Transverse colon (tissue), 4 donors: ENCODE measurements around the gene PCBD1. TPM values are rescaled to one million over a fixed set of nuclear protein-coding genes. Genes with fewer than 3 reads are reported as not detected.

Experiments used
- DNase-seq: peaks from one replicate; pipeline ENCODE4 v3.0.0-alpha.2; 2019
- H3K27ac ChIP-seq, 4 donors: fragments of 200-600 bp; sonication (generic); 2 replicates each; pipeline ENCODE4 v1.5.1; 2016 to 2018; ENCODE audit warnings: inconsistent platforms in 4 of 4
- H3K27me3 ChIP-seq: fragments of 200-600 bp; sonication (generic); 2 replicates; pipeline ENCODE4 v1.5.1; 2017; ENCODE audit warnings: inconsistent platforms
- H3K36me3 ChIP-seq, 4 donors: fragments of 200-600 bp; sonication (generic); 2 replicates each; pipeline ENCODE4 v1.5.1; 2017 to 2019; ENCODE audit warnings: inconsistent platforms in 4 of 4
- H3K4me1 ChIP-seq, 4 donors: fragments of 200-600 bp; sonication (generic); 2 replicates each; pipeline ENCODE4 v1.5.1; 2017 to 2020; ENCODE audit warnings: inconsistent platforms in 4 of 4
- H3K4me3 ChIP-seq, 4 donors: fragments of 200-600 bp; sonication (generic); 1 replicate in 1 of 4; 2 replicates in 3 of 4; pipeline versions ENCODE4 v1.5.1 to v1.6.1; 2017 to 2019; ENCODE audit warnings: inconsistent platforms in 4 of 4
- H3K9me3 ChIP-seq, 2 donors: fragments of 200-600 bp; sonication (generic); 2 replicates each; pipeline ENCODE4 v1.5.1; 2017 to 2019; ENCODE audit warnings: inconsistent platforms in 2 of 2
- CTCF ChIP-seq, 5 experiments: fragments of 200-600 bp in 3 of 5; fragments of 450-650 bp in 2 of 5; sonication (generic) in 3 of 5; IDR thresholded peaks; 1 replicate in 2 of 5; 2 replicates in 3 of 5; pipeline ENCODE4 v1.5.1; 2016 to 2017; ENCODE audit warnings: antibody characterized with exemption in 5 of 5, inconsistent platforms in 3 of 5, mild to moderate bottlenecking in 2 of 5, moderate library complexity in 1 of 5
- EP300 ChIP-seq: sonication (generic); formaldehyde crosslinking; IDR thresholded peaks from one replicate; pipeline ENCODE4 v1.6.1; 2017; ENCODE audit warnings: antibody characterized with exemption, low read depth
- POLR2A ChIP-seq: fragments of 450-650 bp; IDR thresholded peaks from one replicate; pipeline ENCODE4 v1.6.1; 2016; ENCODE audit warnings: antibody characterized with exemption, mild to moderate bottlenecking, moderate library complexity
- POLR2AphosphoS5 ChIP-seq, 3 donors: sonication (generic); formaldehyde crosslinking; IDR thresholded peaks; one replicate each; pipeline ENCODE4 v1.6.1; 2016; ENCODE audit warnings: antibody characterized with exemption in 3 of 3
- WGBS, 2 donors: methylation state at CpG; one replicate each; pipeline ENCODE4 v1.1.5; 2018; ENCODE audit warnings: low coverage in 1 of 2; 5-methylcytosine and 5-hydroxymethylcytosine counted together
- in situ Hi-C, 4 donors: fragments of 200-750 bp; cut with MboI; loops; one replicate each; pipeline versions ENCODE4 v1.15.0 to v1.15.1; 2017; ENCODE audit warnings: low sequenced_read_pairs in 3 of 4, low pct_ligation_motif_present in 1 of 4, low pct_unique_long_range_greater_than_20kb in 1 of 4
- intact Hi-C: fragments of 100-400 bp; cut with DNase I; formaldehyde crosslinking; loops from one replicate; pipeline ENCODE4 v1.15.1; 2023; ENCODE audit warnings: low total_unique reads
- total RNA-seq, 4 donors: library from RNA; depleted of rRNA; stranded (reverse); fragments of >200 nt; gene quantifications; one replicate each; pipeline ENCODE4 v1.1.0, GENCODE V29; 2016

PCBD1 gene
- total RNA-seq, 4 donors from 2014 or later, result 21.7 to 69.6 (median 44.8) TPM

- H3K4me1 ChIP-seq, result no peaks in the 10 kb centered on the region
- H3K9me3 ChIP-seq, result no peaks in the 10 kb centered on the region
- DNase-seq, result peak; percentile 27
- in situ Hi-C loops (no loop called here), intact Hi-C loops (no loop called here)
- no peaks in the 10 kb centered on the region for H3K36me3 ChIP-seq
- H3K27me3 ChIP-seq, result peaks cover 11% of the 10 kb centered on the region
- no peak overlapping the region for H3K27ac ChIP-seq
- 10 to 36% methylated on average over 2 to 22 of the region's 22 CpGs for WGBS, 2 donors
- TF ChIP-seq POLR2AphosphoS5 (IDR thresholded peaks at IDR 0.05), result no peak
- no peak overlapping the region for H3K4me3 ChIP-seq
These were observed 30.6 kb upstream of the PCBD1 start for GRCh38 chr10:70918851-70919530.

GRCh38 chr10:70917635-70918034, 29.3 kb upstream of the PCBD1 start:
- intact Hi-C loops (no loop called here), in situ Hi-C loops (no loop called here)
- no peaks in the 10 kb centered on the region for H3K36me3 ChIP-seq
- H3K27me3 ChIP-seq, result peaks cover 7% of the 10 kb centered on the region
- no peak for TF ChIP-seq CTCF (IDR thresholded peaks at IDR 0.05)
- no peak for TF ChIP-seq EP300
- no peak for TF ChIP-seq POLR2A
- TF ChIP-seq POLR2AphosphoS5 (IDR thresholded peaks at IDR 0.05), result no peak
- 63% methylated on average over 10 of the region's 10 CpGs; no CpG with 5 or more reads in 1 of the 2 donors for WGBS, 2 donors
- no peaks in the 10 kb centered on the region for H3K9me3 ChIP-seq
- H3K27ac ChIP-seq, result no peak overlapping the region
- H3K4me1 ChIP-seq, result no peaks in the 10 kb centered on the region
- no peak overlapping the region for H3K4me3 ChIP-seq
- no peak for DNase-seq

- Histone ChIP-seq H3K4me1 (no peaks in the 10 kb centered on the region), H3K9me3 (no peaks in the 10 kb centered on the region), H3K36me3 (no peaks in the 10 kb centered on the region), H3K4me3 (no peak overlapping the region), H3K27ac (no peak overlapping the region), H3K27me3 (peaks cover 7% of the 10 kb centered on the region)
- no peak for DNase-seq
- 40 to 68% methylated on average over 1 to 5 of the region's 5 CpGs for WGBS, 2 donors
- in situ Hi-C loops (no loop called here), intact Hi-C loops (no loop called here)
- TF ChIP-seq CTCF (IDR thresholded peaks at IDR 0.05) (no peak), POLR2AphosphoS5 (IDR thresholded peaks at IDR 0.05) (no peak)
These were observed 28.9 kb upstream of the PCBD1 start for GRCh38 chr10:70917226-70917625.

GRCh38 chr10:70916241-70916640, 27.9 kb upstream of the PCBD1 start:
- no peaks in the 10 kb centered on the region for H3K4me1 ChIP-seq
- H3K27me3 ChIP-seq, result peaks cover 2% of the 10 kb centered on the region
- 84% methylated on average over 6 of the region's 6 CpGs; no CpG with 5 or more reads in 1 of the 2 donors for WGBS, 2 donors
- no peak overlapping the region for H3K27ac ChIP-seq
- TF ChIP-seq EP300 (no peak), POLR2A (no peak)
- no peaks in the 10 kb centered on the region for H3K9me3 ChIP-seq
- H3K4me3 ChIP-seq, result no peak overlapping the region
- in situ Hi-C loops, result no loop called here
- DNase-seq, result no peak
- no peaks in the 10 kb centered on the region for H3K36me3 ChIP-seq
- intact Hi-C loops, result no loop called here

- Histone ChIP-seq H3K4me3 (no peak overlapping the region), H3K9me3 (no peaks in the 10 kb centered on the region), H3K36me3 (no peaks in the 10 kb centered on the region), H3K27me3 (no peaks in the 10 kb centered on the region), H3K4me1 (no peaks in the 10 kb centered on the region), H3K27ac (no peak overlapping the region)
- in situ Hi-C loops, result no loop called here
- DNase-seq, result no peak
- intact Hi-C loops, result no loop called here
- WGBS, 2 donors, result 92% methylated on average over 9 of the region's 9 CpGs; no CpG with 5 or more reads in 1 of the 2 donors
- no peak for TF ChIP-seq POLR2AphosphoS5 (IDR thresholded peaks at IDR 0.05)
- no peak for TF ChIP-seq POLR2A
- no peak for TF ChIP-seq EP300
- no peak for TF ChIP-seq CTCF (IDR thresholded peaks at IDR 0.05)
These were observed 27.4 kb upstream of the PCBD1 start for GRCh38 chr10:70915806-70916205.
